Measurements from ENCODE around the gene DSCAML1. TPM values are rescaled to one million over a fixed set of nuclear protein-coding genes. Genes with fewer than 3 reads are reported as not detected.

The DSCAML1 gene
- total RNA-seq, 1 donor from 2014 or later, result 1.3 TPM

- no peaks in the 10 kb centered on the region for H3K27me3 ChIP-seq
- no peaks in the 10 kb centered on the region for H3K9me3 ChIP-seq
- no peak overlapping the region for H3K4me3 ChIP-seq
- intact Hi-C loops (cut with DNase I), result no loop called here
- no peak overlapping the region for H3K27ac ChIP-seq
- no peak for ATAC-seq
- no peak for TF ChIP-seq CTCF (IDR thresholded peaks at IDR 0.05)
- peak; percentile 36 for DNase-seq
- no peaks in the 10 kb centered on the region for H3K36me3 ChIP-seq
- no peaks in the 10 kb centered on the region for H3K4me1 ChIP-seq
Measured at GRCh38 chr11:117417856-117418255, 379.2 kb downstream of the DSCAML1 start.

- ATAC-seq (no peak), DNase-seq (peak; percentile 21)
- Histone ChIP-seq H3K36me3 (peaks cover under 1% of the 10 kb centered on the region), H3K9me3 (no peaks in the 10 kb centered on the region), H3K27ac (no peak overlapping the region), H3K4me1 (no peaks in the 10 kb centered on the region), H3K27me3 (no peaks in the 10 kb centered on the region), H3K4me3 (no peak overlapping the region)
- intact Hi-C loops (cut with DNase I), result no loop called here
- no peak for TF ChIP-seq CTCF (IDR thresholded peaks at IDR 0.05)
Measured at GRCh38 chr11:117417342-117417741, 379.7 kb downstream of the DSCAML1 start.

GRCh38 chr11:117415358-117415896, 381.6 kb downstream of the DSCAML1 start:
- Histone ChIP-seq H3K27me3 (no peaks in the 10 kb centered on the region), H3K36me3 (peaks cover 7% of the 10 kb centered on the region), H3K27ac (no peak overlapping the region), H3K9me3 (no peaks in the 10 kb centered on the region), H3K4me1 (no peaks in the 10 kb centered on the region), H3K4me3 (no peak overlapping the region)
- intact Hi-C loops (cut with DNase I), result no loop called here
- ATAC-seq (no peak), DNase-seq (no peak)
- TF ChIP-seq CTCF (IDR thresholded peaks at IDR 0.05), result no peak

- Histone ChIP-seq H3K4me3 (no peak overlapping the region), H3K27ac (no peak overlapping the region), H3K36me3 (peaks cover 11% of the 10 kb centered on the region), H3K27me3 (no peaks in the 10 kb centered on the region), H3K4me1 (no peaks in the 10 kb centered on the region), H3K9me3 (no peaks in the 10 kb centered on the region)
- intact Hi-C loops (cut with DNase I), result no loop called here
- ATAC-seq (no peak), DNase-seq (no peak)
- TF ChIP-seq CTCF (IDR thresholded peaks at IDR 0.05), result no peak
Measured at GRCh38 chr11:117414724-117415123, 382.3 kb downstream of the DSCAML1 start.

- ATAC-seq (no peak), DNase-seq (no peak)
- no peak for TF ChIP-seq CTCF (IDR thresholded peaks at IDR 0.05)
- Histone ChIP-seq H3K36me3 (peaks cover 20% of the 10 kb centered on the region), H3K27ac (no peak overlapping the region), H3K9me3 (no peaks in the 10 kb centered on the region), H3K27me3 (no peaks in the 10 kb centered on the region), H3K4me1 (no peaks in the 10 kb centered on the region), H3K4me3 (no peak overlapping the region)
- intact Hi-C loops (cut with DNase I), result no loop called here
Measured at GRCh38 chr11:117413616-117414015, 383.4 kb downstream of the DSCAML1 start.
